Measurements from ENCODE around the gene BHLHE41.

BHLHE41 gene

GRCh38 chr12:26102953-26103352 lies 21.9 kb downstream of the BHLHE41 start:
- Histone ChIP-seq H3K27me3 (ENCODE audit: control insufficient read depth, insufficient read depth, low read length) (no peaks in the 10 kb centered on the region), H3K36me3 (ENCODE audit: control insufficient read depth, insufficient read depth, low read length) (no peaks in the 10 kb centered on the region), H3K27ac (ENCODE audit: low read depth, low read length) (no peak overlapping the region), H3K9ac (ENCODE audit: low read length) (no peak overlapping the region), H3K4me3 (ENCODE audit: low read length) (no peak overlapping the region), H3K4me1 (ENCODE audit: control insufficient read depth, insufficient read depth, low read length) (no peaks in the 10 kb centered on the region)

DNA sequence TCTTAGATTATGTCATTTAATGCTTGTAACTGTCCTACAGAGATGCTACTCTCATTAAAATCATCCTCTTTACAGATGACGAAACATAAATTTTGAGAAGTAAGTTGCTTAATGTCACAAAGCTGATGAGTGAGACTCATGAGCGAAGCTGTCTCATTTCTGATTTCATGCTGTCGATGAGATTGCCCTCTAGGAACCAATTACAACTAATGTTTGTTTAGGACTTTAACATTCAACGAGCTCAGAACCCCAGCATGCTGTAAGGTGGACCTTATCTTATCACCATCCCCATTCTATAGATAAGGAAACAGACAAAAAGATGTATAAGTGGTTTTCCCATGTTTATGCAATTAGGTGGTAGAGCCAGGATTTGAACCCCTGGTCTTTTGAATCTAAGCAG lies 23.1 kb downstream of the BHLHE41 start:
- H3K9ac ChIP-seq (ENCODE audit: low read length), result no peak overlapping the region
- no peak overlapping the region for H3K4me3 ChIP-seq (ENCODE audit: low read length)
- H3K4me1 ChIP-seq (ENCODE audit: control insufficient read depth, insufficient read depth, low read length), result no peaks in the 10 kb centered on the region
- H3K27me3 ChIP-seq (ENCODE audit: control insufficient read depth, insufficient read depth, low read length), result no peaks in the 10 kb centered on the region
- H3K36me3 ChIP-seq (ENCODE audit: control insufficient read depth, insufficient read depth, low read length), result no peaks in the 10 kb centered on the region
- H3K27ac ChIP-seq (ENCODE audit: low read depth, low read length), result no peak overlapping the region

DNA sequence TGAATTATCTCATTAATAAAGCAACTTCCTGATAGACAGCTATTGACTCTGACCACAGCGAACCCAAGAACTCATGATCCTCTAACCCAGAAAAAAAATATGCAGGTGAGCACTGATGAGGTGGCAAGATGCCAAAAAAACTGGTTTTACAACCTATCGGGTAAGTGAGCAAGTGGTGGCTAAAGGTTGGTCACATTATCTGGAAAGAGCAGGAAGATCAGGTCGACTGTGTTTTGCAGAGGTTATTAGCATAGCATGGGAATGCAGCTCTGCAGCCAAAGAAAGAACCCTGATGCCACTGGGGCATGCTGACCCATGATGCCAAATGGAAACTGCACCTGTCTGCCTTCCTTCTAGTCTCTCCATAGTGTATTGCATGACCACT lies 23.5 kb downstream of the BHLHE41 start:
- Histone ChIP-seq H3K4me1 (ENCODE audit: control insufficient read depth, insufficient read depth, low read length) (no peaks in the 10 kb centered on the region), H3K36me3 (ENCODE audit: control insufficient read depth, insufficient read depth, low read length) (no peaks in the 10 kb centered on the region), H3K27ac (ENCODE audit: low read depth, low read length) (no peak overlapping the region), H3K4me3 (ENCODE audit: low read length) (no peak overlapping the region), H3K9ac (ENCODE audit: low read length) (no peak overlapping the region), H3K27me3 (ENCODE audit: control insufficient read depth, insufficient read depth, low read length) (no peaks in the 10 kb centered on the region)

DNA sequence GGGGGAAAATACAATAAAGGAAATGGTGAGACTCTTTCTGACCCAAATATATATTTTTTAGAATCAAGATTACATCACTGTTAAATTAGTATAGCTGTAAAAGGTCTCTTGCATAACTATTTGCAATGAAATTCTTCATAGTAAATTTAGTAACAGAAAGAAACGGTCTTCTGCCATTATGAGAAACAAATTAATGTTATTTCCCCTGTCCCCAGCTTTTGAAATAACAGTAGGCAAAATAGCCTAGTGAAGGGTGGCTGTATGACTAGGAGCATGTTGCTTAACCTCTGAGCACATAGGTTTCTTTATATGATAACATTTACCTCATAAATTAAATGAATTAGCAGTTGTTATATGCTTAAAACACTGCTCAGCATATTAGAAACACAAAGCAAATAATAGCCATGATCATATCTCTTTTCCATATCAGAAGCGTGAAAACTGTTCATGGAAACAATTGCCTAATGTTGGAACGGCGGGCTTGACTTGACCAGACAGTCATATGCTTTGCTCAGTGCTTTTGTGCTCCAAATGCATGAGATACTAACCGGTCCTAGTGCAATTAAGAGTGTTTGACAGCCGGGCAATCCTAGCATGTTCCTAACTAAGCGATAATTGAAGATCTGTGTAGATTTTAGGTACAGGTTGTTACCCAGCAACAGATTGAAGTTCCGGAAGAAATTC lies 24.0 kb downstream of the BHLHE41 start:
- Histone ChIP-seq H3K36me3 (ENCODE audit: control insufficient read depth, insufficient read depth, low read length) (no peaks in the 10 kb centered on the region), H3K27me3 (ENCODE audit: control insufficient read depth, insufficient read depth, low read length) (no peaks in the 10 kb centered on the region), H3K27ac (ENCODE audit: low read depth, low read length) (no peak overlapping the region), H3K9ac (ENCODE audit: low read length) (no peak overlapping the region), H3K4me1 (ENCODE audit: control insufficient read depth, insufficient read depth, low read length) (no peaks in the 10 kb centered on the region), H3K4me3 (ENCODE audit: low read length) (no peak overlapping the region)

DNA sequence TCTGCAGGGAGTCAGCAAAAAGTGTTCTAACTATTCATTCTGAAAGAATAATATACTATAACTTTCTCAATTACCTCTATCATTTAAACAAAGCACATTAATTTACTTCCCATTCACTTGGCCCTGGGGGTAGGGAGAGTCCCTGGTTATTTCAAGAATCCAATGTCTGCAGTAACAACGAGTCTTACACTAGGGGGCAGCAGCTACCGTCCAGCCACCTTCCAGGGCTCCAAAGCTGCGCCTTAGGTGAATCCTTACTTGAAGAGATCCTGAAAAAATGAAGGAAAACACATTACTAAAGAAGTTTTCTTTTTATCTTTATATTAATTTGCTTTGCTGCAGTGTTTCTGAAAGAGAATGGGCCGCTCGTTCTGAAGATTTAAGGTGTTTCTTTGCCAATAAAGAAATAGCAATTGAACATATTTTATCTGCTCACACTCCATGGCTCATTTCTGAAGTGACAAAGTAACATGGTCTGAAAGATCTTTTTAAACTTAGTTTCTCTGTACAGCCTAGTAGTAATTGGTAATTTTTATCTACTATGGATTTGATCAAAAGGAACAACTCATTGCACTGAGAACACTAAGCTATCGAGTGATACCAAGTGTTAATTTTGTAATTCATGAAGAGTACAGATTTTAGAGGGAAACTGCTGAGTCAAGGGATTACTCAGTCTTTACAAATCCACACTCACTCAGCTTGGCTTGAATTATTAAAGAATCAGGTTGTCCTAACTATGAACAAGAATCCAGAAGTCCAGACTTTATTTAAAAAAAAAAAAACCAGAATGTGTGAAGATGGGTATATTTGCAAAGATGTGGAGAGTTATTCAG lies 27.6 kb downstream of the BHLHE41 start:
- Histone ChIP-seq H3K27me3 (ENCODE audit: control insufficient read depth, insufficient read depth, low read length) (no peaks in the 10 kb centered on the region), H3K27ac (ENCODE audit: low read depth, low read length) (no peak overlapping the region), H3K9ac (ENCODE audit: low read length) (no peak overlapping the region), H3K4me1 (ENCODE audit: control insufficient read depth, insufficient read depth, low read length) (no peaks in the 10 kb centered on the region), H3K4me3 (ENCODE audit: low read length) (no peak overlapping the region), H3K36me3 (ENCODE audit: control insufficient read depth, insufficient read depth, low read length) (no peaks in the 10 kb centered on the region)

GRCh38 chr12:26096036-26096435 lies 28.8 kb downstream of the BHLHE41 start:
- Histone ChIP-seq H3K36me3 (ENCODE audit: control insufficient read depth, insufficient read depth, low read length) (no peaks in the 10 kb centered on the region), H3K4me3 (ENCODE audit: low read length) (no peak overlapping the region), H3K4me1 (ENCODE audit: control insufficient read depth, insufficient read depth, low read length) (no peaks in the 10 kb centered on the region), H3K9ac (ENCODE audit: low read length) (no peak overlapping the region), H3K27ac (ENCODE audit: low read depth, low read length) (no peak overlapping the region), H3K27me3 (ENCODE audit: control insufficient read depth, insufficient read depth, low read length) (no peaks in the 10 kb centered on the region)

- Histone ChIP-seq H3K27ac (ENCODE audit: low read depth, low read length) (no peak overlapping the region), H3K4me3 (ENCODE audit: low read length) (no peak overlapping the region), H3K27me3 (ENCODE audit: control insufficient read depth, insufficient read depth, low read length) (no peaks in the 10 kb centered on the region), H3K36me3 (ENCODE audit: control insufficient read depth, insufficient read depth, low read length) (no peaks in the 10 kb centered on the region), H3K9ac (ENCODE audit: low read length) (no peak overlapping the region), H3K4me1 (ENCODE audit: control insufficient read depth, insufficient read depth, low read length) (no peaks in the 10 kb centered on the region)
Observed at GRCh38 chr12:26095186-26095585, 29.7 kb downstream of the BHLHE41 start.

DNA sequence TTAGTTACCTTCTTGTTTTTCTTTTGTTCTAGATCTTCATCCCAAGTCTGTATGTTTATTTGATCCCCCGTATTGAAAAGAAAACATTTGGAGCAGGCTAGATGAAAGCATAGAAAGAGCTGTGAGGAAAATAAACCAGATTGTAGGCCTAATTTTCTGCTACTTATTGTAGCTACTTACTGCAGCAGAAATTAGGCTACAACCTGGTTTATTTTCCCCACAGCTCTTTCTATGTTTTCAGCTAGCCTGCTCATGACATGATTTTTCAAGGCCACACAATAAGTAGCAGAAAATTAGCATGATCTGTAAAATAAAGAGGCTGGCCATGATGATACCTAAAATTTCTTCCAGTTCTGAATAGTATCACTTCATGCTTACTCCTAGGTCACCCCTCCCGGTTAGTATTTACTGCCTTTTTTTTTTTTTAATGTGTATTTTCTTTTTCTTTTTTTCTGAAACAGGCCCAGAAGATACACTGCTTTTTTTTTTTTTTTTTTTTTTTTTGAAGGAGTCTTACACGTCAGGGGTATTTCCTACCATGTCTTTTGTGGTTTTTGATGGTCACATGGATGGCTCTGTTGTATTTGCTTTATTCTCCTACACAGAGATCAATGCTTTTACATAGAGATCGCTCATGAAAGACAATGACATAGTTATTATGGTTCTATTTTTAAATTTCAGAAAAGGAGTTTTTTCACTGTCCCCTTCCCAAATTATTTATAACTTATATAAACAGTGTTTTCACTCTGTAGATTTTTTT lies 32.3 kb downstream of the BHLHE41 start:
- Histone ChIP-seq H3K4me3 (ENCODE audit: low read length) (no peak overlapping the region), H3K27me3 (ENCODE audit: control insufficient read depth, insufficient read depth, low read length) (no peaks in the 10 kb centered on the region), H3K36me3 (ENCODE audit: control insufficient read depth, insufficient read depth, low read length) (no peaks in the 10 kb centered on the region), H3K27ac (ENCODE audit: low read depth, low read length) (no peak overlapping the region), H3K4me1 (ENCODE audit: control insufficient read depth, insufficient read depth, low read length) (no peaks in the 10 kb centered on the region), H3K9ac (ENCODE audit: low read length) (no peak overlapping the region)

GRCh38 chr12:26091822-26092221 lies 33.0 kb downstream of the BHLHE41 start:
- Histone ChIP-seq H3K27me3 (ENCODE audit: control insufficient read depth, insufficient read depth, low read length) (no peaks in the 10 kb centered on the region), H3K27ac (ENCODE audit: low read depth, low read length) (no peak overlapping the region), H3K36me3 (ENCODE audit: control insufficient read depth, insufficient read depth, low read length) (no peaks in the 10 kb centered on the region), H3K4me1 (ENCODE audit: control insufficient read depth, insufficient read depth, low read length) (no peaks in the 10 kb centered on the region), H3K9ac (ENCODE audit: low read length) (no peak overlapping the region), H3K4me3 (ENCODE audit: low read length) (no peak overlapping the region)

- no peak overlapping the region for H3K9ac ChIP-seq (ENCODE audit: low read length)
- H3K4me1 ChIP-seq (ENCODE audit: control insufficient read depth, insufficient read depth, low read length), result no peaks in the 10 kb centered on the region
- H3K36me3 ChIP-seq (ENCODE audit: control insufficient read depth, insufficient read depth, low read length), result no peaks in the 10 kb centered on the region
- no peak overlapping the region for H3K4me3 ChIP-seq (ENCODE audit: low read length)
- H3K27ac ChIP-seq (ENCODE audit: low read depth, low read length), result no peak overlapping the region
- no peaks in the 10 kb centered on the region for H3K27me3 ChIP-seq (ENCODE audit: control insufficient read depth, insufficient read depth, low read length)
Observed at GRCh38 chr12:26090836-26091510, 33.9 kb downstream of the BHLHE41 start.

- Histone ChIP-seq H3K36me3 (ENCODE audit: control insufficient read depth, insufficient read depth, low read length) (no peaks in the 10 kb centered on the region), H3K9ac (ENCODE audit: low read length) (no peak overlapping the region), H3K27me3 (ENCODE audit: control insufficient read depth, insufficient read depth, low read length) (no peaks in the 10 kb centered on the region), H3K4me3 (ENCODE audit: low read length) (no peak overlapping the region), H3K27ac (ENCODE audit: low read depth, low read length) (no peak overlapping the region), H3K4me1 (ENCODE audit: control insufficient read depth, insufficient read depth, low read length) (no peaks in the 10 kb centered on the region)
Observed at GRCh38 chr12:26088998-26089397, 35.8 kb downstream of the BHLHE41 start.

GRCh38 chr12:26086936-26087335 lies 37.9 kb downstream of the BHLHE41 start:
- Histone ChIP-seq H3K4me3 (ENCODE audit: low read length) (no peak overlapping the region), H3K9ac (ENCODE audit: low read length) (no peak overlapping the region), H3K4me1 (ENCODE audit: control insufficient read depth, insufficient read depth, low read length) (no peaks in the 10 kb centered on the region), H3K36me3 (ENCODE audit: control insufficient read depth, insufficient read depth, low read length) (no peaks in the 10 kb centered on the region), H3K27me3 (ENCODE audit: control insufficient read depth, insufficient read depth, low read length) (no peaks in the 10 kb centered on the region), H3K27ac (ENCODE audit: low read depth, low read length) (no peak overlapping the region)
